SK-N-SH treated with all-trans-retinoic acid at 6 μM for 48 hours (cell line): ENCODE results near the gene SUGT1.

ENCODE experiments used
- ATAC-seq: fragments of 200-7000 bp; cut with Tn5 transposase; 3 replicates; pipeline ENCODE4 v1.9.1; 2020; ENCODE audit warnings: mild to moderate bottlenecking, moderate library complexity
- ARNTL ChIP-seq: fragments of 450-650 bp; formaldehyde crosslinking; IDR thresholded peaks from 2 replicates; pipeline ENCODE4 v1.5.0; 2020; ENCODE audit warnings: low read depth, mild to moderate bottlenecking, moderate library complexity, borderline replicate concordance
- CSDC2 ChIP-seq: fragments of 250-450 bp; sonication (Bioruptor Pico); IDR thresholded peaks from 2 replicates; pipeline ENCODE4 v1.5.0; 2020; ENCODE audit warnings: mild to moderate bottlenecking, moderate library complexity
- CSRNP3 ChIP-seq: fragments of 250-450 bp; sonication (Bioruptor Pico); IDR thresholded peaks from 2 replicates; pipeline ENCODE4 v1.5.1; 2021; ENCODE audit warnings: mild to moderate bottlenecking, moderate library complexity
- ESRRG ChIP-seq: fragments of 250-450 bp; sonication (Bioruptor Pico); IDR thresholded peaks from 2 replicates; pipeline ENCODE4 v1.6.1; 2021; ENCODE audit warnings: mild to moderate bottlenecking
- GLIS3 ChIP-seq: fragments of 250-450 bp; sonication (Bioruptor Pico); IDR thresholded peaks from 2 replicates; pipeline ENCODE4 v1.5.0; 2020; ENCODE audit warnings: mild to moderate bottlenecking, moderate library complexity
- OSR1 ChIP-seq: fragments of 250-450 bp; sonication (Bioruptor Pico); IDR thresholded peaks from 2 replicates; pipeline ENCODE4 v1.8.0; 2022; ENCODE audit warnings: moderate library complexity, mild to moderate bottlenecking, inconsistent platforms
- POU6F1 ChIP-seq: fragments of 250-450 bp; sonication (Bioruptor Pico); IDR thresholded peaks from 2 replicates; pipeline ENCODE4 v1.8.0; 2021; ENCODE audit warnings: low read depth, mild to moderate bottlenecking, moderate library complexity, borderline replicate concordance
- RARB ChIP-seq: fragments of 250-450 bp; sonication (Bioruptor Pico); IDR thresholded peaks from 2 replicates; pipeline ENCODE4 v1.8.0; 2021; ENCODE audit warnings: mild to moderate bottlenecking, moderate library complexity
- SNAI2 ChIP-seq: fragments of 250-450 bp; sonication (Bioruptor Pico); IDR thresholded peaks from 2 replicates; pipeline ENCODE4 v1.5.0; 2020; ENCODE audit warnings: mild to moderate bottlenecking, moderate library complexity
- TCF4 ChIP-seq: fragments of 250-450 bp; sonication (Bioruptor Pico); IDR thresholded peaks from 2 replicates; pipeline ENCODE4 v1.8.0; 2021; ENCODE audit warnings: mild to moderate bottlenecking, moderate library complexity, borderline replicate concordance
- TOX ChIP-seq: fragments of 250-450 bp; sonication (Bioruptor Pico); IDR thresholded peaks from 2 replicates; pipeline ENCODE4 v1.8.0; 2021; ENCODE audit warnings: mild to moderate bottlenecking, moderate library complexity, borderline replicate concordance
- ZC3H10 ChIP-seq: fragments of 250-450 bp; sonication (Bioruptor Pico); IDR thresholded peaks from 2 replicates; pipeline ENCODE4 v1.5.1; 2021; ENCODE audit warnings: mild to moderate bottlenecking, moderate library complexity
- ZFP3 ChIP-seq: fragments of 250-450 bp; sonication (Bioruptor Pico); IDR thresholded peaks from 2 replicates; pipeline ENCODE4 v1.5.0; 2020; ENCODE audit warnings: mild to moderate bottlenecking, moderate library complexity
- ZFP30 ChIP-seq: fragments of 450-650 bp; formaldehyde crosslinking; IDR thresholded peaks from 2 replicates; pipeline ENCODE4 v1.5.0; 2022; ENCODE audit warnings: mild to moderate bottlenecking, moderate library complexity
- ZNF565 ChIP-seq: fragments of 450-650 bp; formaldehyde crosslinking; conservative IDR thresholded peaks from 2 replicates; pipeline ENCODE4 v1.5.0; 2020; ENCODE audit warnings: low read depth, mild to moderate bottlenecking, moderate library complexity
- ZNF8 ChIP-seq: fragments of 450-650 bp; formaldehyde crosslinking; IDR thresholded peaks from 2 replicates; pipeline ENCODE4 v1.5.0; 2020; ENCODE audit warnings: mild to moderate bottlenecking, moderate library complexity
- TF ChIP-seq, protein P1 (sequence below): fragments of 250-450 bp; sonication (Bioruptor Pico); IDR thresholded peaks from 2 replicates; pipeline ENCODE4 v1.5.1; 2020; ENCODE audit warnings: low read depth, mild to moderate bottlenecking, moderate library complexity
- TF ChIP-seq, protein P2 (sequence below): fragments of 250-450 bp; sonication (Bioruptor Pico); IDR thresholded peaks from 2 replicates; pipeline ENCODE4 v1.5.0; 2020; ENCODE audit warnings: mild to moderate bottlenecking, moderate library complexity
- TF ChIP-seq, protein P3 (sequence below): fragments of 250-450 bp; sonication (Bioruptor Pico); IDR thresholded peaks from 2 replicates; pipeline ENCODE4 v1.8.0; 2020; ENCODE audit warnings: mild to moderate bottlenecking, moderate library complexity, borderline replicate concordance

Gene SUGT1

DNA sequence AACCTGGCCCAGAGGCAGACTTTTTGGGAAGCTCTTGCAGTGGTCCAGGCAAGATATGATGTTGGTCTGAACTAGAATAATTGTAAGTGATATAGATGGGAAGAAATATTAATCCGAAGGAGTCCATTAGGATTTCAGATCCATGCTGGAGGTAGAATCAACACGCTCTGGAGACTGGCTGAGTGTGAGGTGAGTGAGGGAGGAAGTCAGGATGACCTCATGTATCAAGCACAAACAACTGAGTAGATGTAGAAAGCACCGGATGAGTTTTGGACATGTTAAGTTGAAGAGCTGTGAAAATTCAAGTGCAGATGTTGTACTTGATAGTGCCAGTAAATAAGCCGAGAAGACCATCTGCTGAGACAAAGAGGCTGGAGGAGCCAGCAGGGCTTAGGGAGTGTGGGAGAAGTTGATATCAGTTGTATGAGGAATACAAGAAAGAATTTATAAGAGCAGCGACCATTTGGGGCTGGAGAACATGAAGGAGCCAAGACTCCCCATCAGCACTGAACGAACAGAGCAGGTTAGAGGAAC lies 92.3 kb downstream of the SUGT1 start:
- no peak for TF ChIP-seq SNAI2 (CRISPR knock-in tag)
- no peak for TF ChIP-seq CSRNP3 (CRISPR knock-in tag)
- no peak for TF ChIP-seq CSDC2 (CRISPR knock-in tag)
- TF ChIP-seq, protein P1, sequence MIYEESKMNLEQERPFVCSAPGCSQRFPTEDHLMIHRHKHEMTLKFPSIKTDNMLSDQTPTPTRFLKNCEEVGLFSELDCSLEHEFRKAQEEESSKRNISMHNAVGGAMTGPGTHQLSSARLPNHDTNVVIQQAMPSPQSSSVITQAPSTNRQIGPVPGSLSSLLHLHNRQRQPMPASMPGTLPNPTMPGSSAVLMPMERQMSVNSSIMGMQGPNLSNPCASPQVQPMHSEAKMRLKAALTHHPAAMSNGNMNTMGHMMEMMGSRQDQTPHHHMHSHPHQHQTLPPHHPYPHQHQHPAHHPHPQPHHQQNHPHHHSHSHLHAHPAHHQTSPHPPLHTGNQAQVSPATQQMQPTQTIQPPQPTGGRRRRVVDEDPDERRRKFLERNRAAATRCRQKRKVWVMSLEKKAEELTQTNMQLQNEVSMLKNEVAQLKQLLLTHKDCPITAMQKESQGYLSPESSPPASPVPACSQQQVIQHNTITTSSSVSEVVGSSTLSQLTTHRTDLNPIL: no peak
- TF ChIP-seq TCF4 (CRISPR knock-in tag): no peak
- no peak for TF ChIP-seq POU6F1 (CRISPR knock-in tag)
- TF ChIP-seq ARNTL (CRISPR knock-in tag): no peak
- TF ChIP-seq ESRRG (CRISPR knock-in tag): no peak
- TF ChIP-seq ZNF565 (CRISPR knock-in tag): no peak
- no peak for TF ChIP-seq RARB (CRISPR knock-in tag)
- TF ChIP-seq, protein P2, sequence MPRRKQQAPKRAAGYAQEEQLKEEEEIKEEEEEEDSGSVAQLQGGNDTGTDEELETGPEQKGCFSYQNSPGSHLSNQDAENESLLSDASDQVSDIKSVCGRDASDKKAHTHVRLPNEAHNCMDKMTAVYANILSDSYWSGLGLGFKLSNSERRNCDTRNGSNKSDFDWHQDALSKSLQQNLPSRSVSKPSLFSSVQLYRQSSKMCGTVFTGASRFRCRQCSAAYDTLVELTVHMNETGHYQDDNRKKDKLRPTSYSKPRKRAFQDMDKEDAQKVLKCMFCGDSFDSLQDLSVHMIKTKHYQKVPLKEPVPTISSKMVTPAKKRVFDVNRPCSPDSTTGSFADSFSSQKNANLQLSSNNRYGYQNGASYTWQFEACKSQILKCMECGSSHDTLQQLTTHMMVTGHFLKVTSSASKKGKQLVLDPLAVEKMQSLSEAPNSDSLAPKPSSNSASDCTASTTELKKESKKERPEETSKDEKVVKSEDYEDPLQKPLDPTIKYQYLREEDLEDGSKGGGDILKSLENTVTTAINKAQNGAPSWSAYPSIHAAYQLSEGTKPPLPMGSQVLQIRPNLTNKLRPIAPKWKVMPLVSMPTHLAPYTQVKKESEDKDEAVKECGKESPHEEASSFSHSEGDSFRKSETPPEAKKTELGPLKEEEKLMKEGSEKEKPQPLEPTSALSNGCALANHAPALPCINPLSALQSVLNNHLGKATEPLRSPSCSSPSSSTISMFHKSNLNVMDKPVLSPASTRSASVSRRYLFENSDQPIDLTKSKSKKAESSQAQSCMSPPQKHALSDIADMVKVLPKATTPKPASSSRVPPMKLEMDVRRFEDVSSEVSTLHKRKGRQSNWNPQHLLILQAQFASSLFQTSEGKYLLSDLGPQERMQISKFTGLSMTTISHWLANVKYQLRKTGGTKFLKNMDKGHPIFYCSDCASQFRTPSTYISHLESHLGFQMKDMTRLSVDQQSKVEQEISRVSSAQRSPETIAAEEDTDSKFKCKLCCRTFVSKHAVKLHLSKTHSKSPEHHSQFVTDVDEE: no peak
- TF ChIP-seq OSR1 (CRISPR knock-in tag): no peak
- TF ChIP-seq TOX (CRISPR knock-in tag): no peak
- TF ChIP-seq, protein P3, sequence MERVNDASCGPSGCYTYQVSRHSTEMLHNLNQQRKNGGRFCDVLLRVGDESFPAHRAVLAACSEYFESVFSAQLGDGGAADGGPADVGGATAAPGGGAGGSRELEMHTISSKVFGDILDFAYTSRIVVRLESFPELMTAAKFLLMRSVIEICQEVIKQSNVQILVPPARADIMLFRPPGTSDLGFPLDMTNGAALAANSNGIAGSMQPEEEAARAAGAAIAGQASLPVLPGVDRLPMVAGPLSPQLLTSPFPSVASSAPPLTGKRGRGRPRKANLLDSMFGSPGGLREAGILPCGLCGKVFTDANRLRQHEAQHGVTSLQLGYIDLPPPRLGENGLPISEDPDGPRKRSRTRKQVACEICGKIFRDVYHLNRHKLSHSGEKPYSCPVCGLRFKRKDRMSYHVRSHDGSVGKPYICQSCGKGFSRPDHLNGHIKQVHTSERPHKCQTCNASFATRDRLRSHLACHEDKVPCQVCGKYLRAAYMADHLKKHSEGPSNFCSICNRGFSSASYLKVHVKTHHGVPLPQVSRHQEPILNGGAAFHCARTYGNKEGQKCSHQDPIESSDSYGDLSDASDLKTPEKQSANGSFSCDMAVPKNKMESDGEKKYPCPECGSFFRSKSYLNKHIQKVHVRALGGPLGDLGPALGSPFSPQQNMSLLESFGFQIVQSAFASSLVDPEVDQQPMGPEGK (CRISPR knock-in tag): no peak

GRCh38 chr13:52746141-52746540 lies 93.5 kb downstream of the SUGT1 start:
- no peak for ATAC-seq
- TF ChIP-seq, protein P2: no peak
- TF ChIP-seq, protein P3 (CRISPR knock-in tag): no peak
- TF ChIP-seq ESRRG (CRISPR knock-in tag) (no peak), ZFP30 (CRISPR knock-in tag) (no peak), ZNF8 (no peak), RARB (CRISPR knock-in tag) (no peak), ZFP3 (CRISPR knock-in tag) (no peak), CSRNP3 (CRISPR knock-in tag) (no peak), SNAI2 (CRISPR knock-in tag) (no peak), GLIS3 (CRISPR knock-in tag) (no peak), ZNF565 (CRISPR knock-in tag) (no peak), ZC3H10 (no peak)
- TF ChIP-seq, protein P1: no peak

More for the DNA sequence above, 92.3 kb downstream of the SUGT1 start:
- no peak for ATAC-seq
